HK-2 (cell line): Measurements from ENCODE around the gene CR2.
A peak's percentile ranks its signal among the peaks of the same experiment; 100 is the strongest.
"Not testable (repeated sequence)": the region's sequence is repeated elsewhere in the genome, so short reads cannot be mapped to it uniquely, and the experiment has no call there.

Source experiments
- DNase-seq: peaks from one replicate; pipeline ENCODE4 v3.0.0-alpha.2; 2018; ENCODE audit not compliant: unreplicated experiment

The CR2 gene

DNA sequence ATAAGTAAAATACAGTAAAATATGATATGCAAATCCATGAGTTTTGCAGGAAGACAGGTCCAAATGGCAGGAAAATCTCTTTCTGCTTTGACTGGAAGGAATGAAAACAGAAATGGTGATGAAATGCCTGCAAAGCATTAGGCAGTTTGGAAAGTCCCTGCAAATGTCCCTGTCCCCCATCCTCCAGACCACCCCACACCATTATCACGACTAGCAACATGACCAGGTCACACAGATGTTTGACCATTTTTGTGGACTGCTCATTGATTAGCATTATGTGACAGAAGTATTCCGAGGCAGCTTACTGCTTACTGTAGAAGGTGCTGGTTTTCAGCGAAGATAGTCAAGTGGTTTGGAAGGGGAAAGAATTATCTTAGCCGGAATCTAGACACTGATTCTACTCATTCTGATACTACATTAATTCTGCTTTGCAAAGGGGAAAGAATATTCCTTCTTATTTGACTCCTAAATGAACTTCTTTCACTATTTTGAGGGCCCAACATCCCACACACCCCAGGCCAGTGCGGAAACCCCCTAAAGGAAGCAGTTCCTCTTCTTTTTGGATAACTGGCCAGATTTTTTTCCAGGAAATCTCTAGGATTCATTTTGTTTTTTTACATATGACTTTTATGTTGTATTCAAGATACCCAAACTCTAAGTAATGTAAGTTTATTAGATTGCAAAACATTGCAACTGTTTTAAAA lies 9.5 kb upstream of the CR2 start:
- DNase-seq, result no peak

DNA sequence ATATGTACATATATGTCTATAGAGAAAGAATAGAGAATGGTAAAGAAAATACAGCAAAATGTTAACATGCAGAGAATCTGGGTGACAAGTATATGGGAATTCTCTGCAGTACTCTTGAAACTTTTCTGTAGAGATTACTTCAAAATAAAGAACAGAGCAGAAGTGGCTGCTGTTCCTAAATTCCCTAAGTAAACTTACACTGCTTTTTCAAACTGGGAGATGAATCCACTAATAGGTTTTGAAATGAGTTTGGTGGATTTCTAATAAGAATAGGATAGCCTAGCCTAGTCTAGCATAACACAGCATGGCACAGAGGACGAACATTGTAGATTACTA lies 450 bp upstream of the CR2 start:
- no peak for DNase-seq

DNA sequence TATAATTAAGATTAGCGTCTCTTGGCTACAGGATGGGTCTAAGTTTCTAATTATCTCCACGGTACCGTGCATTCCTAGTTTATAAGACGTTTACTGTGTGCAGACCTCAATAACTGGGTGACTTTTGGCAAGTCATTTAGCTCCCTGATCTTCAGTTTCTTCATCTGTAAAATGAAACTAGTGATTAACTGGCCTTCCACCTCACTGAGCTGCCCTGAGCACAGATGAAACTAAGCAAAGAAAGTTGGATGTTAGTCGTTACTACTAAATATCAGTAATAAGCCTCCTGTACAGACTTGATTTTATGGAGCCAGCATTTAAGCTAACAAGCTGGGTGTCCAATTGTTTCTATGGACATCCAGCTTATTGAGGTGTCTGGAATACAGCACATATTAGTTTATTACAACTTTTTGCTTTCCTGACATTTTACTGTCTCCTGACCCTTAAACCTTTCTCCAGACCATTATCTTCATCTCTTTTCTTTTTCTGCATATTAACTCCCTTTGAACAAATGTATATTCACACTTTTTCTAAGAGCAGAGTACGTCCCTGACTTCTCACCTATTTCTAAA lies 1.1 kb downstream of the CR2 start:
- DNase-seq, result no peak

DNA sequence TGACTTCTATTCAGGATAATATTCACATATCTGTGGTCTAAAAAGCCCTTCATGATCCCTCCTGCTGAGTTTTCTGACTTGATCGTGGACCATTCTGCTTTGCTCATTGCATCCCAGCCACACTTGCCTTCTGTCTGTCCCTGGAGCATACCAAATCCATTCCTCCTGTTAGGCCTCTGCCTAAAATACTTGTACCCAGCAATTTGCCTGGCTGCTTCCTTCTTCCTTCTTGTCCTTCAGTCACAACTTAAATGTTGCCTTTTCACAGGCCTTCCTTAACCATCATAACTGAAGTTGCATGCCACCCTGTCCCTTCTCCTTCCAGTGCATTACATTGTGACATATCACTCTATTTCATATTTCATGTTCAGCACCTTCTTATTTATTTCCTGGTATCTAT lies 4.3 kb downstream of the CR2 start:
- no peak for DNase-seq

DNA sequence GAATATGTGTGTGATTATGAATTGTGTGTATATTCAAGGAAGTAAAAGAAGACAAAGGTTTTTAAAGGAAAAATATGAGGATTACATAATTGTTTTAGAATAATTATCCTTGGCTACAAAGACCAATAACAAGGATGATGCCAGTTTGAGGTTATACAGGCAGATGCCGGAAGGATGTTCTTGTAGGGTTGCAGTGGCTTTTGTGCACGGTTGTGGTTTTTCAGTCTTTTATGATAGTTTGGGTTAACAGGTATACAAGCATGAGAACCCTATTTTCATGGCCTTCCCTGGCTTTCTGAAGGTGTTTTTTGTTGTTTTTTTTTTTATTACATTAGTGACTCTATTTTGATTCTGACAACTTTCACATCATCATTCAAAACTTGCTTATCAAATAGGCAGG lies 4.9 kb downstream of the CR2 start:
- no peak for DNase-seq

DNA sequence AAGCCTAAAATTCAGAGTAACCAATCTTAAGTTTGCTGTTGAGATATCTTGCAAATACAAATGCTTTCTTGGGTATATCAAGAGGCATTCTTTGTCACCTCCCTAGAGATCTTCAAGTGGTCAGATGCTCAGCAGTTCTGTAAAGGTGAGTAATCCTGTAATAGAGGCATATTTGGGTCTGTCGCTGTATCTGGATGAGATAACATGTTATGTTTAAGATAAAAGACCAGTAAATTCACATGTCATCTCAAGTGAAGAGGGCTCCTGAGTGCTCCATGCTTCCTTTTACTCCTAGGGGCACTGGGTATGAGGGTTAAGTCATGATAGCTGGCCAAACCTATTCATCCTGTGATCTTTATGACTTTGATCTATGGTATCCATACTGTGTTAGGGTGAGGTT lies 7.5 kb downstream of the CR2 start:
- no peak for DNase-seq

DNA sequence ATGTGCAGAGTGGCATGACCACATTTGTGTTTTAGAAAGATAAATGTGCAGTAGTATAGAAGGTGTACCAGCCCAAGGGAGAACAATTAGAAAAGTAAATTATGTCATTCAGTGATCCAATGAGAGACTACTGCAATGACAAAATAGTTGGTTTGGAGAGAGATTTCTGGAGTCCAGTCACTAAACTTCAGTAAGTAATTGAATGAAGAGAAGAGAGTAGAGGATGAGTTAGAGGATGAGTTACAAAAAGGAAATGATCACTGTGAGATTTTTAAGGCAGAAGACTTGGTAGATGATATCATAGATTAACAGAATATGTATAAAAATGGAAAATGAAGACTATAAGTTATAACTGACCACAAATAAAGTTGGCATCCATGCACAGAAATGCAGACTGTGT lies 8.4 kb downstream of the CR2 start:
- no peak for DNase-seq

DNA sequence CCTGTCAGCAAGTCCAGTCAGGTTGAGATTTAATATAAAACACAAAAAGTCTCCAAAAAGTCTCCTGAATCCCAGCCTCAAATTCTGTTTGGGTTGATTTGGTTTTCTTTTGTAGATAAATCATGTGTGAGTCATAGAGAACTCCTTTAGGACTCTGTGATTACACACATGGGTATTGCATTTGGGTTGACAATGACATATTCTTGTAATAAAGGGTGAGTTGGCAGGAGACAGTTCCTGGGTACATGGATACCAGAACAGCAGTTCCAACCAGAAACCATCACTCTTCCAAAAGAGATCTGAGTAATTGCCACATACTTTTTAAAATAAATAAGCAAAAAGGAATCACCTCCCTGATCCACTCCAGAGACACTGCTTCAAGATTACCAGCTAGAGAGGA lies 8.9 kb downstream of the CR2 start:
- DNase-seq, result no peak

DNA sequence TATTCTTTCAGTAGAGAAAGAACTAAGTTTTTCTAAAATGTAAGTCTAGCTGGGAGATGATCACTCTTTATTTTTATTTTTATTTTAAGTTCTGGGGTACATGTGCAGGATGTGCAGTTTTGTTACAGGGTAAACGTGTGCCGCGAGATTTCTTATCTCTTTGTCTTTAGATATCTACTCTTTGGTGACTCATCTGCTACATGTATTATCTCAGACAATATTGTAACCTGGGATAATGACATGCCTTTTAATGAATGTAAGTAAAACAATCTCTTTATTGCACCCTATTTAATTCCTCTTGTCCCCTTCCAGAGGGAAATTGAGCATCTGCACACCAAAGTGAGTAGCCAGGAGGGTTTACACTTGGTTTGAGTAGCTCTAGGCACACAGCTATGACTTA lies 9.4 kb downstream of the CR2 start:
- no peak for DNase-seq

DNA sequence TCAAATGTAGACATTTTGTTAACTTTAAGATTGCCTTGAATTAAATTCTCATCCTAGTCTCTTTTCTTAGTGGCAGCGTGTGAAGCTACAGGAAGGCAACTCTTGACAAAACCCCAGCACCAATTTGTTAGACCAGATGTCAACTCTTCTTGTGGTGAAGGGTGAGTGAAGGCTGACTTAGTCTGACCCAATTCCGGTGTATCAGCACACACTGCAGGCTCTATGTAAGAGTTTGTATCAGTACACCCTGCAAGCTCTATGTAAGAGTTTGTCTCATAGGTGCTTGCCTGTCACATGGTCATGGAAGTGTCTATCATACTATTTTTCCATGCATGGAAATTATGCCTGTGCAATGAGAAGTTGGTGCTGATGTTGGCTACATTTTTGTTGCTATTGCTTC lies 16.8 kb downstream of the CR2 start:
- no peak for DNase-seq

DNA sequence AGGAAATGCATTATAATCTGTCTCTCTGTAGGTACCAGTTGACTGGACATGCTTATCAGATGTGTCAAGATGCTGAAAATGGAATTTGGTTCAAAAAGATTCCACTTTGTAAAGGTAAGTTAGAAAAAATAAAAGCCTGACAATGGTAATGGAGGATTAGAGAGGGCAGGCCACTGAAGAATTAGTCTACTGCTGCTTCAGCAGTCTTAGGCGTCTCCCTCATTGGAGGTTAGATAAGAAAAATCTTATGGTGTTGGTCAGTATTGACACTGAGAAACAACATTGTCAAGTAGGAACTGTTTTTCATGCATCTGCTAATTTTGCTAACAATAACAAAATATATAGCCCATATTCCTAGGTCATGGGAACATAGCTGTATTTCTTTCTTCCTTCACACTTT lies 20.1 kb downstream of the CR2 start:
- no peak for DNase-seq

DNA sequence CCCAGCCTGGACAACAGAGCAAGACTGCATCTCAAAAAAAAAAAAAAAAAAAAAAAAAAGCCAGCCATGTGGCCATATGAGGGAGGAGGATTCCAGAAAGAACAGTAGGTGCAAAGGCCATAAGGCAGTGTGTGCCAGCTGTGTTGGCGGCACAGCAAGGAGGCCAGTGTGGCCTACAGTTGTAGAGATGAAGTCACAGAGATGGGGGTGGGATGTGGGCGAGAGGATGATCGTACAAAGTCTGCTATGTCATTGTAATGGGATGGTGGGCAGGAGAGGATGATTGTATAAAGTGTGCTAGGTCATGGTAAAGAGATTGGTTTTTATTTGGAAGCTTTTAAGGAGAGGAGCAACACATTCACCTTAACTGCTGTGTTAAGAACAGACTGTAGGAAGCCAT lies 32.1 kb downstream of the CR2 start:
- no peak for DNase-seq

DNA sequence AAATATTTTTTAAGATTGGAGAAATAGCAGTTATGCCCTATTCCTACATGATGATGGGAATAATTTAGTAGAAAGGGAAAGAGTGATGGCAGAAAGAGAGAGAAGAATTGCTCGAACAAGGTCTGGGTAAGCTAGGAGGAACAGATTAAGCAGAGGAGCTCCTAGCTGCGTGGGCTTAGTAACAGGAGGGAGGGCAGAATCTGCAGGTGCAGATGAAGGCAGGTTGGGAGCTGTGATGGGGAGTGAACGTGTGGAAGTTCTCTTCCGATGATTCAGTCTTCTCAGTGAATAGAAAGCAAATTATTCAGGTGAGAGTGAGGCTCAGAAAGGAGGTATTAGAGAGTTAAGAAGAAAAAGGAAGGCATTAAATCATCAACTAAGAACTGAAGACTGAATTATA lies 33.5 kb downstream of the CR2 start:
- no peak for DNase-seq

DNA sequence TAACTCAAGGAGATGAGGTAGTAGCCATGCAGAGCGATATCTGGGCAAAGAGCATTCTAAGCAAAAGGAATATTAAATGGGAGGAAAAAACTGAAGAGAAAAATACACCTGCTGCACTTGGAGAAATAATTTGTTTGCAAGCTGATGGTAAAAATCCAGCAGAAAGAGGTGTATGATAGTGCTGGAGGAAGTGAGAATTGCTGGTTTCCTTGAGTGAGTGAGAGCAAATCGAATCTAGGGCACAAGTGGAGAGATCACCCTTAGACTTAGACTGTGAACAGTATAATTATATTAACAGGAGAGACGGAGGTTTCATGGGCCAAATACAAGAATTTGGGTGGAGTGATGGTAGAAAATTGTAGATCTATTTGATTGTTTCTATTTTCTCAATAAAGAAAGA lies 39.1 kb downstream of the CR2 start:
- no peak for DNase-seq

DNA sequence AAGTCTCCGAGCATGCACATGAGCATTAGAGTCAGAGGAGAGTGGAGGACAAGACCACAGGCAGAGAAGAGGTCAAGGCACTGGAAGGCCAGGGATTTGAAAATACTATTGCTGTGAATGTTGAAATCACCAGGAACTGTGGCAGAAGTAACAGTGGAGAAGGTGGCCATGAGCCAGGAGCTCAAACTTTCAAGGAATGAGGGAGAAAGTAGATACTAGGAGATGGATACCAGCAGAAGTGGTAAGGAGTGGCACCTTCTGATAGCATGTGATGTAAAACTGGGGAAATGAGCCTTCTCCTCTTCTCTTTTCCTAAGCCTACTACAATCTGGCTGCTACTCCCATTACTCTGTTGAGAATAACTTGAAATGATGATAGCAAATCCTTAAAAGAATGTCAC lies 40.0 kb downstream of the CR2 start:
- no peak for DNase-seq

DNA sequence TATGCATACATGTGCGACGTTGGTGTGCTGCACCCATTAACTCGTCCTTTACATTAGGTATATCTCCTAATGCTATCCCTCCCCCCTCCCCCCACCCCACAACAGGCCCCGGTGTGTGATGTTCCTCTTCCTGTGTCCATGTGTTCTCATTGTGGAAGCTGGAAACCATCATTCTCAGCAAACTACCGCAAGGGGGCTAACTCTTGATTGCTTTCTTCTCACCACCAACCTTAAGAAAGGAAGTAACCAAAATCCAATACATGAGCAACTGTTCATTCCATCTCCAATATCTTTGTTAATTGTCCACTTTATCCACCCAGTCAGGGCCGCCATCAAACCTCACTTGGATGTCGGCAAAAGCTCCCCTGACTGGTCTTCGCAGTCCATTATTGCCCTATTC lies 41.2 kb downstream of the CR2 start:
- DNase-seq, result not testable (repeated sequence)

DNA sequence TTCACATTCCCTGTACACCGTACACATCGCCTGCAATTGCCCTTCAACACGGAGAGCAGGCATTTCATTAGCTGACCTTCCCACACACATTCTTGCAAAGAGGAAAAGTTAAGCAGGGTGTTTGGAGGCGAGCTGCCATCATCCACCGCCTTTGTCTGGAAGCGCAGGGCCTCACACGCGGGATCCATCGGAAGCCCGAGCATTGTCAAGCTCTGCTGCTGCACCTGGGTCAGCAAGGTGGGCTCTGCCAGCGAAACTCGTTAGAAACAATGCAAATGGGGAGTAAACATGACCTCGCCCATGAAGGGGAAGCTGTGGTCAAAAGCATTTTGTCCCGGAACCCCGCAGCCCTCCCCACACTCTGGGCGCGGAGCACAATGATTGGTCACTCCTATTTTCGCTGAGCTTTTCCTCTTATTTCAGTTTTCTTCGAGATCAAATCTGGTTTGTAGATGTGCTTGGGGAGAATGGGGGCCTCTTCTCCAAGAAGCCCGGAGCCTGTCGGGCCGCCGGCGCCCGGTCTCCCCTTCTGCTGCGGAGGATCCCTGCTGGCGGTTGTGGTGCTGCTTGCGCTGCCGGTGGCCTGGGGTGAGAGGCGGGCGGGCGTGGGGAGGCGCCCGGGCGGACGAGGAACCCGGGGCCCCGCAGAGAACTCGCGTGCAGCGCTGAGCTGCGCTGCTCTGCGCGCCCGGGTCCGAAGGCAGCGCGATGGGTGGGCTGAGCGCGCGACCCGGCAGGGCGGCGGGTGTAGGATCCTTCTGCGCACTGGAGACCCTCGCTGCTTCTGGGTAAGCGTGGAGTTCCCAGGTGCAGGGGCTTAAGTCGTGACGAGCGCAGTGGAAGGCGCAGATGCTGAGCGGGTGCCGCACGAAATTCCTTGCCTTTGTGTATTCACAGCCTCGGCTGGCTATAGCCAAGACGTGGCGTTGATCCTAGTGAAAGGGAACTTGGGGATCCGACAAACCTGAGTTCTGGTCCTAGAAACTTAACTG lies 42.0 kb downstream of the CR2 start, which contains the start of gene CR1:
Gene CR1 (plus strand): TSS at position 357 of the 992 bp plus-strand sequence. CDS start 111 bp downstream, at position 468.
- no peak for DNase-seq

DNA sequence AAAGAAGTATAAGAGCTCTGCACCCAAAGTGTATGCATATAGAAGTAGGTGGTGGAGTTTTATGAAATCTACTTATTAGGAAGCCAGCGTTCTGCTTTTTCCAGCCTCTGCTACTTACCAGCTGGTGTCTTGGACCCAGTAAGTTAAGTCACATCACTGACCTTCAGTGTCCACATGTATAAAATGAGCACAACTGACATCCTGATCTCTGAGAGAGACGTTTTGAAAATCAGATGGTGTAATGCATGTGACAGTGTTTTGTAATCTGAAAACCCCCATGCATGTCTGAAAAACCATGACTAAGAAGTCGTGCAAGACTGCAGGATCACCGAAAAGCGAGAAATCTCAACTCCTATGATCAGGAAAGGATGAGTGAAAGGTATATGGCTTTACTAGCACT lies 43.8 kb downstream of the CR2 start:
- no peak for DNase-seq

DNA sequence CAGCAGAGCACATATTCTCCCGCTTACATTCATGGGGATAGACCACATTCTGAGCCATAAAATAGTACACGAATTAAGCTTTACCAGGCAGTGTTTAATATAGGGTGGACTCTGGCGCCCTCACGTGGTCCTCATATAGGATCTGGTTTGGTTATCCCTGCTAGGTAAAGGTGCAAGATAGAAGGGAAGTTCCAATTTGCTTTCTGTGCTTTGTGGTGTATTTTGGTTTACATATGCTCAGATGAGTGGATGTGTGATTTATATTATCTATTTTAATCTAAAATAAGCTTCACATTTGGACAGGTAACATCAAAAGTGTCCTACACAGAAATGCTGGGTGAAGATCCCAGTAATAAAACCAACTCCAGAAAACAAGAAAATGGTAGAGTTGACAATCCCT lies 45.4 kb downstream of the CR2 start:
- peak; percentile 44 for DNase-seq

DNA sequence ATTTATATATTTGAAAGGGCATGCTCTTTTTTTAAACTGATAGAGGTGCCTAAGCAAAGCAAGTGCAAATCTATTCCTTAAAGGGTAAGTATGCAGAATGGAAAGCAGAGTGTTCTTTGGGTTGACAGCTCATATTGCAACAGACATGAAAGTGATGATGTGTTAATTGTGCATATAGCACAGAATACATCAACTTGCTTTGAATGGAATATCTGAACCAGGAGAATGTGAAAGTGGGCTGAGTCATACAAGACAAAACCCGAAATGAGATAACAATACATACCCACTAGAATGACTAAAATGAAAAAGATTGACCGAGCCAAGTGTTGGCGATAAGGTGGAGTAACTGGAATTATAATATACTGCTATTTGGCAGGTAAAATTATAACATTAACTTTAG lies 46.2 kb downstream of the CR2 start:
- DNase-seq, result no peak

DNA sequence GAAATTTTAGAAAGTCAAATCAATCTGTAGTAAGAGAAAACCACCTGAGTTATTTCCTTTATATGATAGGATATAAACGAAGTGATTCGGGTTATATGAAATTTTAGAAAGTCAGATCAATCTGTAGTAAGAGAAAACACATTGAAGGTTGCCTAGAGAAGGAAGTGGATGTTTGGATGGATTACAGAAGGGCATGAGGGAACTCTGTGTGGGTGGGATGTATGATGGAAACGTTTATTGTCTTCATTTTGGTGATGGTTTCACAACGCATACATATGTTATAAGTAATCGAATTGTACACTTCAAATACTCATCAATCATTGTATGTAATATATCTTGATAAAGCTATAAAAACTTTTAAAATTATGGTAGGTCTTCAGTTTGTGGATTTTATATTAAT lies 46.9 kb downstream of the CR2 start:
- DNase-seq, result no peak

DNA sequence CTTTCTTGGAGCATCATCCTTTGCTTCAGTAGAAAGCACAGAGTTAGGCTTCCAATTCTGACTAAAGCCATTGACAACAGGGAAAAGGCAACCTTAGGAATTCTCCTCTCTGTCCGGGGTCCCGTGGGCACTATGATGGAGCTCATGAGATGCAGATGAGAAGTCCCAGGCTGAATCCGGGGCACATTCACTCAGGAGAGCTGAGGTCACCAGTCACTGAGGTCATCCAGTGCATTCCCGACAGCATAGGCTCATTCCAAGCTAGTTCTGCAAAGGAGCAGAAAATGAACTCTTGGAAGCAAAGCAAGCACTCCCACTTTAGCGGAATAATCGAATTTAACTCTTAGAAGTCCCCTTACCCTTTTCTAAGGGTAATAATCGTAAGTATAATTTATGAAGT lies 48.6 kb downstream of the CR2 start:
- DNase-seq, result no peak

DNA sequence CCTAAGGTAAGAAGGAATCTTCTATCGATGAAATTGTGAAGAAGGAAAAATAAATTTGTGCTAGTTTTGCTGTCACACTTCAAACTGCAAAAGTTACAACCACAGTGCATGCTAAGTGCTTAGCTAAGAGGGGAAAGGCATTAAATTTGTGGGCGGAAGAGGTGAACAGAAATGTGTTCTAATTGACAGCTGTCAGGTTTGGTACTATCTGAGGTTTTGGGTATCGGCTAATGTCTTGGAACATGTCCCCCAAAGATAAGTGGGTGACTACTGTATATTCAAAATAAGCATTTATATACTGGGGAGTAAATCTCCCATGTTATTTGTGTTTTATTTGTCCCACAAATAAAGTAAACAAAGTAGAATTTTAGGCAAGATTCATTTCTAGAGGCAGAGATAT lies 49.8 kb downstream of the CR2 start:
- no peak for DNase-seq
